Measurements from ENCODE around the gene AK2. TPM values are rescaled to one million over a fixed set of nuclear protein-coding genes. Genes with fewer than 3 reads are reported as not detected.

AK2 gene
- total and polyA plus RNA-seq, 10 of the 15 experiments (the other 5 are each of a cell fraction or from before 2014, with no cell fraction given), result 52.3 to 500 (median 278) TPM

GRCh38 chr1:32981003-32981901 is 55.4 kb downstream of the AK2 start (continued):
- TF ChIP-seq SPI1 (IDR thresholded peaks at IDR 0.05; ENCODE audit: borderline replicate concordance, insufficient read depth, low read depth, low read length) (peak; percentile 99), NBN (IDR thresholded peaks at IDR 0.05) (peak; percentile 71), PAX5 (IDR thresholded peaks at IDR 0.05; ENCODE audit: borderline replicate concordance, low read depth, low read length) (peak; percentile 85), ZNF592 (IDR thresholded peaks at IDR 0.05) (0 out of 2 replicates have a peak, but pooled peaks have one; percentile 33), FOXM1 (IDR thresholded peaks at IDR 0.05; ENCODE audit: low read depth, low read length) (peak; percentile 64; the same call in 1 of the 2 replicates), EP300 (IDR thresholded peaks at IDR 0.05; ENCODE audit: borderline replicate concordance in 1 of 2, control insufficient read depth in 1 of 2, low read depth in 2 of 2, low read length in 2 of 2) (peak; percentile 41 to 68; a peak in 2 of 4 replicates), ZNF217 (IDR thresholded peaks at IDR 0.05) (0 out of 2 replicates have a peak, but pooled peaks have one; percentile 15), ZBED1 (IDR thresholded peaks at IDR 0.05; ENCODE audit: borderline replicate concordance) (no peak; the same call in 1 of the 2 replicates), POLR2A (IDR thresholded peaks at IDR 0.05; ENCODE audit: low read depth, low read length) (peak; percentile 91), TBL1XR1 (IDR thresholded peaks at IDR 0.05; ENCODE audit: low read depth, low read length) (peak; percentile 45; the same call in 1 of the 2 replicates), BACH1 (IDR thresholded peaks at IDR 0.05; ENCODE audit: borderline replicate concordance) (peak; percentile 89; the same call in 1 of the 2 replicates), IRF4 (IDR thresholded peaks at IDR 0.05; ENCODE audit: low read depth, low read length) (peak; percentile 72; the same call in 1 of the 2 replicates), SMAD5 (IDR thresholded peaks at IDR 0.05; ENCODE audit: low read depth) (0 out of 2 replicates have a peak, but pooled peaks have one; percentile 31), RB1 (IDR thresholded peaks at IDR 0.05; ENCODE audit: borderline replicate concordance) (no peak), HDGF (IDR thresholded peaks at IDR 0.05) (no peak), BCL11A (IDR thresholded peaks at IDR 0.05; ENCODE audit: low read depth, low read length) (0 out of 2 replicates have a peak, but pooled peaks have one; percentile 72), RELA (IDR thresholded peaks at IDR 0.05; ENCODE audit: borderline replicate concordance, partially characterized antibody) (peak; percentile 89), TCF7 (IDR thresholded peaks at IDR 0.05; ENCODE audit: borderline replicate concordance) (peak; percentile 48; the same call in 1 of the 2 replicates), ELK1 (IDR thresholded peaks at IDR 0.05; ENCODE audit: low read depth, low read length) (peak; percentile 58; the same call in 1 of the 2 replicates), E4F1 (IDR thresholded peaks at IDR 0.05; ENCODE audit: borderline replicate concordance, partially characterized antibody) (peak; percentile 53)
